Skin of body (tissue), 2 donors: Measurements from ENCODE around the gene RFPL3. TPM values are rescaled to one million over a fixed set of nuclear protein-coding genes. Genes with fewer than 3 reads are reported as not detected.
"Not testable (repeated sequence)": the region's sequence is repeated elsewhere in the genome, so short reads cannot be mapped to it uniquely, and the experiment has no call there.

Source experiments
- DNase-seq: peaks from one replicate; lab custom pipeline; 2025; lab: John Stamatoyannopoulos, UW
- total RNA-seq: library from RNA; depleted of rRNA; stranded (reverse); fragments of >200 nt; gene quantifications from one replicate; pipeline ENCODE4 v1.2.3, GENCODE V29; 2014

Gene RFPL3
- not detected for total RNA-seq

DNA sequence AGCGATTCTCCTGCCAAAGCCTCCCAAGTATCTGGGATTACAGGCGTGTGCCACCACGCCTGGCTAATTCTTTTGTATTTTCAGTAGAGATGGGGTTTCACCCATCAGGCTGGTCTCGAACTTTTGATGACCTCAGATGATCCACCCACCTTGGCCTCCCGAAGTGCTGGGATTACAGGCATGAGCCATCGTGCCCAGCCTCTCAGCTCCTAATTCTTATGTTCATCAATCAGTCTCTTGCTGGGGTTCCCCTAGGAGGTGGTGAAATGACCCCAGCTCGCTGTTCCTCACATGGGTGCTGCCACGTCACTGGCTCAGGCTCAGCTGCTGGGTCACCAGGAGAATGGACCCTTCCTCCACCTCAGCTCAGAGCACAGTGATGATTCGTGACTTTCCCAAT, at the start of gene RFPL3:
RFPL3 (plus strand) TSS at position 301 of the 400 bp plus-strand sequence. CDS start 205 bp downstream, outside the sequence.
- DNase-seq: not testable (repeated sequence)

- DNase-seq: no peak
Observed at GRCh38 chr22:32308191-32308590, 49.5 kb upstream of the RFPL3 start.

- no peak for DNase-seq
Observed at GRCh38 chr22:32308934-32309333, 48.7 kb upstream of the RFPL3 start.

GRCh38 chr22:32309585-32310251, 47.9 kb upstream of the RFPL3 start:
- no peak for DNase-seq

DNA sequence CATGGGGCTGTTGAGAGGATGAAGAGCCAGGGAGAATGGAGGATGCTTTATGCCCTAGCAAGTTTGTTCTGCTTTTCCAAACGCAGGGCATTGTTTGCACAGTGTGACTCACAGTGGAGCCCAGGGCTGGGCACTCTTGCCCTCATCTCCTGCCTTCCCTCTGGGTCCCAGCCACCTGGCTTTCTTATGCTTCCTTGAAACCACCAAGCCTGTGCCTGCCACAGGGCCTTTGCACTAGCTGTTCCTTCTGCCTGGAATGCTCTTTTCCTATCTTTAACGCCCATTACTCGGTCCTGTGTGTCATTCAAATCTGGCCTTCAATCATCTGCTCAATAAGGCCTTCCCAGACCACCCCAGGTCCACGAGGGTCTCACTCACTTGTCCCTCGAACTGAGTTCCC, 46.9 kb upstream of the RFPL3 start:
- no peak for DNase-seq

GRCh38 chr22:32311551-32312071, 46.1 kb upstream of the RFPL3 start:
- DNase-seq: no peak

- DNase-seq: no peak
Observed at GRCh38 chr22:32312748-32313147, 44.9 kb upstream of the RFPL3 start.

GRCh38 chr22:32313532-32313931, 44.1 kb upstream of the RFPL3 start:
- DNase-seq: no peak

GRCh38 chr22:32317524-32317923, 40.1 kb upstream of the RFPL3 start:
- DNase-seq: no peak

GRCh38 chr22:32318361-32318760, 39.3 kb upstream of the RFPL3 start:
- DNase-seq: no peak

GRCh38 chr22:32319861-32320406, 37.7 kb upstream of the RFPL3 start:
- DNase-seq: no peak

DNA sequence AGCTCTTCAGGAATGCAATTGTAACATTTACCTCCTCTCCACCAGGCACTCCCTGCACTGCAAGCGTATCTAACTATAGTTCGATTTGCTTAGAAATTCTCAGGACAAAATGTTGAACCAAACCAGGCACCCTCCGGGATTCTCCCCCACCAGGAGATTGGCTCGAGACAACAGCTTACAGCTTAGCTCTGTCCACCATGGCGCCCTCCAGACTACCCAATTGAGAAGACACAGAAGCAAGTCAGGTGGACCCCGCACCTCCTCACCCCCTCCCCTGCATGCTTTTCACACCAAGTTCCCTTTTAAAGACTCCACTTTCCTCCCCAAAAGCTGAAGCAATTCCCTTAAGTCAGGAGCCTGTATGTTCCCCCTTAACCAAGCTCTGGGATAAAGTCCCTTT, 34.7 kb upstream of the RFPL3 start:
- no peak for DNase-seq

DNA sequence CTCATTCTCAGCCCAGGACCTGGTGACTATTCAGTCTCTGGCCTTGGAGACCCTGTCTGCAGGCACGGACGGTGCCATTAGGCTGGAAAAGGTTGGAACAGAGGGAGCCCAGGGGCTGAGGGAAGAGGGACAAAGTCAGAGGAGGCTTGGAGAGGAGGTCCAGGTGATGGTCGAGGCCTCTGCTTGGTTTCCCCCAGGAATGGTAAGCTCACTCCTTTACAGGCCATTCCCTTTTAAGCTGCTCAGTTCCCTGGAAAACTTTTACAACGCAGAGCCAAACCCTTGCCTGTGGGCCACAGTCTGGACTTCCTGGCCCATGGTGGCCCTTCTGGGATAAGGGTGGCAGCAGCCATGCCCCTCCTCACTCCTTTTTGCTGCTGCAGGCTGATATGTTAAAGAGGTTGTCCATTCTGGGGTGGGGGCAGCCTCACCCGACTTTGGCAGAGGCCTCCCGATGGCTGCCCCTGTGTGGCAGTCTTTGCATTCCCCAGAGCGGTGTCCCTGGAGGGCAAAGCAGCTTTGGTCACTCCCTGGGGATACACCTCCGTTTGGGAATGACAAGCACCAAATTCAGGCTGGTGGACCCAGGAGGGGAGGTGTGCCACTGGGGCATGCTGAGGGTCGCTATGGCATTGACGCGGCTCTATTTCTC, 34.0 kb upstream of the RFPL3 start:
- DNase-seq: no peak

GRCh38 chr22:32324505-32325415, 32.9 kb upstream of the RFPL3 start:
- DNase-seq: no peak

DNA sequence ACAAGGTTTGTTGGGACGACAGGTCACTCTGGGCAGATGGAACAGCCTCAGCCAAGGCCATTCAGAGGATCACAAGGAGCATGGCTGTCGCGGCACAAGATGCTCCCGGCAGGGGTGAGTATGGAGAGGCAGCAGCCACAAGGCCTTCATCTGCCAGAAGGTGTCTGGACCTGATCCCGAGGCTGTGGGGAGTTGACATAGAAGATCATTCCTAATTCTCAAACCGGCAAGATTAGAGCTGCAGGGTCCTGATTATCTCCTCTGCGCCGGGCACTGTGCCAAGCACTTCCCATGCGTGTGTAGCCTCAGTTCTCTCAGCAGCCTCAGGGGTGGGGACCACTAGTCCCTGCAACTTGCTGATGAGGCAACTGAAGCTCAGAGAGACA, 32.3 kb upstream of the RFPL3 start:
- no peak for DNase-seq

- DNase-seq: no peak
Observed at GRCh38 chr22:32325811-32326237, 31.8 kb upstream of the RFPL3 start.

- no peak for DNase-seq
Observed at GRCh38 chr22:32326647-32327046, 31.0 kb upstream of the RFPL3 start.

DNA sequence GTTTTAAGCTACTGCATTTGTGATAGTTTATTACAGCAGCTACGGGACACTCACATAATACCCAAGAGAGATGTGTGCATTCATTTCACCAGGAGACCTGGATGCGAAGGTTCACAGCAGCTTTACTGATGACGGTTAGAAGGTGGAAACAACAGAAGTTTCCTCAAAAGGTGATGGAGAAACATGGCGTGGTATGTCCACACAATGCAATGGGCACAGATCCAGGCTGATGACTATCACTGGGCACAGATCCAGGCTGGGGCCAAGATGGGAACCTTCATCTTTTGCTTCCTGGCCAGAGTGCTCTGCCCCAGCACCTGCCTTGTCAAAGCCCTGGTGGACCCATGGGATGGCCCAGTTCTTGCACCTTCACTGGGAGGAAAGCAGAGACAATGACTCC, 30.6 kb upstream of the RFPL3 start:
- DNase-seq: no peak

DNA sequence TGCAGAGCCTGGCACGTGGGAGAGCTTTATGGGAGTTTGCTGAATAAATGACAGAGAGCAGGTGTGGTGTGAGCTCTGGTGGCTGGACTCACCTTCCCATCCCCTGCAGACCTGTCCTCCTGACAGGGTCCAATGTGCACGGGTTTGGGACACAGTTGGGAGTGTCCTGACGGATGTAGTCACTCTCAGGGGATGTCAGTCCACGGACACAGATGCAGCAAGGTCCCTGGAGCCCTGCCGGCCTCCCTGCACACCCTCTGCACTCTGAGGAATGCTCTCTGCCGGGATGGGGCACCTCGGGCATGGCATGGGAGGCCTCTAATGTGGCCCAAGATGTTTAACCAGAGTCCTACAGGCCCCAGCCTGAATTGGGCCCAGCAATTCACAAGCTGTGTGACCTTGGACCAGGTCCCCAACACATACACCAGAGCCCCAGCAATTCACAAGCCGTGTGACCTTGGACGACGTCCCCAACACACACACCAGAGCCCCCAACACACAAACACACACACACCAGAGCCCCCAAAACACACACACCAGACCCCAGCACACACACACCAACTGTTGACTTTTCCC, 30.0 kb upstream of the RFPL3 start:
- no peak for DNase-seq

- no peak for DNase-seq
Observed at GRCh38 chr22:32328306-32329201, 29.1 kb upstream of the RFPL3 start.
